Kidney (tissue), 14 donors: Measurements from ENCODE around the gene CCSER2. TPM values are rescaled to one million over a fixed set of nuclear protein-coding genes. Genes with fewer than 3 reads are reported as not detected.

ENCODE experiments used
- DNase-seq, 5 donors: peaks; one replicate each; pipeline ENCODE4 v3.0.0-alpha.2; 2013 to 2020
- FAIRE-seq: peaks from 2 replicates; lab custom pipeline; 2012; peaks lifted over from hg19 to GRCh38; lab: Jason Lieb, UNC
- H3K27ac ChIP-seq, 2 donors: one replicate each; pipeline ENCODE4 v1.7.0; 2013; ENCODE audit warnings: low read depth in 2 of 2, low read length in 2 of 2, inconsistent platforms in 1 of 2
- H3K27me3 ChIP-seq: one replicate; pipeline ENCODE4 v1.7.1; 2013; ENCODE audit warnings: low read length, inconsistent platforms; ENCODE audit not compliant: control insufficient read depth, insufficient read depth
- H3K36me3 ChIP-seq, 3 donors: one replicate each; pipeline versions ENCODE4 v1.7.0 to v1.7.1; 2013; ENCODE audit warnings: low read length in 3 of 3, control low read depth in 1 of 3, inconsistent platforms in 1 of 3; ENCODE audit not compliant: insufficient read depth in 3 of 3, control insufficient read depth in 2 of 3
- H3K4me1 ChIP-seq, 3 donors: one replicate each; pipeline versions ENCODE4 v1.7.0 to v1.7.1; 2013; ENCODE audit warnings: low read length in 3 of 3, inconsistent platforms in 1 of 3, low read depth in 1 of 3; ENCODE audit not compliant: control insufficient read depth in 2 of 3, insufficient read depth in 2 of 3
- H3K4me3 ChIP-seq, 3 donors: one replicate each; pipeline versions ENCODE4 v1.7.0 to v1.8.1; 2013; ENCODE audit warnings: low read length in 3 of 3, control low read depth in 1 of 3, inconsistent platforms in 1 of 3
- H3K9ac ChIP-seq, 3 donors: one replicate each; pipeline versions ENCODE4 v1.7.0 to v1.7.1; 2013; ENCODE audit warnings: low read length in 3 of 3, control low read depth in 1 of 3, inconsistent platforms in 1 of 3
- H3K9me3 ChIP-seq, 3 donors: one replicate each; pipeline versions ENCODE4 v1.7.0 to v1.7.1; 2013; ENCODE audit warnings: low read length in 3 of 3, control low read depth in 1 of 3, inconsistent platforms in 1 of 3; ENCODE audit not compliant: control insufficient read depth in 2 of 3, insufficient read depth in 1 of 3
- CTCF ChIP-seq: IDR thresholded peaks from 3 replicates; pipeline ENCODE4 v1.5.1; 2012; ENCODE audit warnings: mild to moderate bottlenecking, moderate library complexity, borderline replicate concordance; ENCODE audit not compliant: insufficient read depth; ENCODE audit errors: extremely low read depth
- intact Hi-C: fragments of 100-400 bp; cut with DNase I; formaldehyde crosslinking; loops from one replicate; pipeline ENCODE4 v1.11.1; 2022
- polyA plus RNA-seq: library from polyadenylated mRNA; stranded (reverse); fragments of 350-450 nt; fragmentation: Illumina TruSeq; extraction: RNeasy Lipid Tissue Mini Kit (QIAGEN cat#74804); gene quantifications from one replicate; pipeline ENCODE4 v1.2.3, GENCODE V29; 2014; ENCODE audit warnings: low read depth, low replicate concordance; ENCODE audit not compliant: insufficient read depth
- total RNA-seq: library from RNA; stranded (reverse); fragmentation: NEBNext Ultra II Directional; extraction: Animal tissue kit (Norgen Biotek cat#: 25700); gene quantifications from one replicate; pipeline ENCODE4 v1.2.1, GENCODE V29; 2021
- donor health status: control.
- donor health status: control.
- donor health status: control.
- donor health status: control.
- donor health status: control.
- donor health status: DM: yes; HTN: yes; CAD: no.
- donor health status: Normal renal cell carcinoma (clear cell type).

Gene CCSER2
- total and polyA plus RNA-seq, 2 donors from 2014 or later: 12.6 to 46.4 TPM

GRCh38 chr10:84390364-84390763 is 62.0 kb downstream of the CCSER2 start:
- intact Hi-C loops: no loop called here
- H3K4me3 ChIP-seq: no peak overlapping the region
- no peak for TF ChIP-seq CTCF
- no peak overlapping the region for H3K9ac ChIP-seq
- DNase-seq: no peak
- no peak overlapping the region for H3K27ac ChIP-seq
- H3K9me3 ChIP-seq: peaks cover 0 to under 1% (median 0%) of the 10 kb centered on the region in 3 donors
- no peaks in the 10 kb centered on the region for H3K4me1 ChIP-seq
- no peaks in the 10 kb centered on the region for H3K27me3 ChIP-seq
- FAIRE-seq: no peak
- H3K36me3 ChIP-seq: peaks cover 0 to 4% (median 0%) of the 10 kb centered on the region in 3 donors

GRCh38 chr10:84391326-84391725 is 62.9 kb downstream of the CCSER2 start:
- peaks cover 0 to 4% (median 0%) of the 10 kb centered on the region in 3 donors for H3K36me3 ChIP-seq
- H3K4me3 ChIP-seq: no peak overlapping the region
- H3K9ac ChIP-seq: no peak overlapping the region
- TF ChIP-seq CTCF: no peak
- H3K4me1 ChIP-seq: no peaks in the 10 kb centered on the region
- intact Hi-C loops: no loop called here
- FAIRE-seq (no peak), DNase-seq (no peak)
- H3K27me3 ChIP-seq: no peaks in the 10 kb centered on the region
- peaks cover 0 to 6% (median 0%) of the 10 kb centered on the region in 3 donors for H3K9me3 ChIP-seq
- H3K27ac ChIP-seq: no peak overlapping the region

GRCh38 chr10:84392181-84392580 is 63.8 kb downstream of the CCSER2 start:
- peaks cover 0 to 4% (median 0%) of the 10 kb centered on the region in 3 donors for H3K36me3 ChIP-seq
- H3K9ac ChIP-seq: no peak overlapping the region
- TF ChIP-seq CTCF: no peak
- peaks cover 0 to 6% (median 0%) of the 10 kb centered on the region in 3 donors for H3K9me3 ChIP-seq
- intact Hi-C loops: no loop called here
- no peaks in the 10 kb centered on the region for H3K27me3 ChIP-seq
- no peaks in the 10 kb centered on the region for H3K4me1 ChIP-seq
- FAIRE-seq (no peak), DNase-seq (no peak)
- H3K4me3 ChIP-seq: no peak overlapping the region
- no peak overlapping the region for H3K27ac ChIP-seq

- FAIRE-seq: no peak
- H3K9ac ChIP-seq: no peak overlapping the region
- no peak overlapping the region for H3K27ac ChIP-seq
- H3K27me3 ChIP-seq: no peaks in the 10 kb centered on the region
- intact Hi-C loops: no loop called here
- no peak for TF ChIP-seq CTCF
- no peak for DNase-seq
- H3K36me3 ChIP-seq: peaks cover 0 to under 1% (median 0%) of the 10 kb centered on the region in 3 donors
- H3K4me3 ChIP-seq: no peak overlapping the region
- H3K4me1 ChIP-seq: peaks cover 0 to 2% (median 0%) of the 10 kb centered on the region in 3 donors
- H3K9me3 ChIP-seq: peaks cover 0 to 6% (median 0%) of the 10 kb centered on the region in 3 donors
Measured at GRCh38 chr10:84395581-84395980, 67.2 kb downstream of the CCSER2 start.
